GM19043 (cell line): Measurements from ENCODE around the gene STUM.
"Not testable (repeated sequence)": the region's sequence is repeated elsewhere in the genome, so short reads cannot be mapped to it uniquely, and the experiment has no call there.

Experiments used
- ATAC-seq: cut with Tn5 transposase; IDR thresholded peaks from one replicate; pipeline ENCODE4 v1.9.1; 2021; ENCODE audit warnings: low read depth; ENCODE audit not compliant: unreplicated experiment

Gene STUM

GRCh38 chr1:226602186-226603021 lies 53.8 kb downstream of the STUM start:
- no peak for ATAC-seq

DNA sequence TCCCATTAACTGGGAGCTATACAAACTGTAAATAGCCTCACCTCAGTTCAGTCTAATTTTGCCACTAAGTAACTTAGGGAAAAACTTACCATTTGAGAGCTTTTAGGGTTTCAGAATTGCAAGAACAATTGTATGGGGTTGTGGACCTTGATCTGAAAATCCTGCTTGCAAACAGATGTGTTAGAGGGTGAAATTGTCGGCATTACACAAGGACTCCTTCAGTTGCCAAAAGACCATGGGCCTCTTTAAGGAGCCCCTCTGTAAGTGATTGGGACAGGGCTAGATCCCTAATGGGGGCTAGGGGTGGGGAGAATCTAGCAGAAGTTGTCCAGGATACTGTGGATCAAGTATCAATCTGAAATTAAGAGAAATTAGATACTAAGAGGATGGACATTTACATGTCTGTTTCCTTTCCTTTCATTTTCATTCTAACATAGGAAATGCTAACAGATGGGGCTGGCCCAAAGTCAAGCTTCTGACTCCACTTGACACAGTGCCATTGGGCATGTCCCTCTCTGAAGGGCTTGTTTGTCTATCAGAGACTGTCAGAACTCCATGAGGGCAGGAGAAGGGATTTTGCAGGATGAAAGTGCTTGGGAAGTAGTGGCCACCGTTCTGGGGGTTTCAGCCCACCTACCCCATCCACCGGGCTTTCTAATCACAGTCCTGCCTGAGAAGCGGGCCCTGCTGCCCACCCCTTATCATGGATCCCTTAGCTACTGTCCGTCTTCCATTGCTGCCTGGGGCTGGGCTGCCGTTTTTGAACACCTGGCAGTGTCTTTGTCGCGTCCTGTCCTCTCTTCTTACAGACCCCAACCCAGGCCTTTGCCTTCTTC lies 54.7 kb downstream of the STUM start:
- ATAC-seq, result no peak

GRCh38 chr1:226603858-226604559 lies 55.4 kb downstream of the STUM start:
- ATAC-seq, result no peak

DNA sequence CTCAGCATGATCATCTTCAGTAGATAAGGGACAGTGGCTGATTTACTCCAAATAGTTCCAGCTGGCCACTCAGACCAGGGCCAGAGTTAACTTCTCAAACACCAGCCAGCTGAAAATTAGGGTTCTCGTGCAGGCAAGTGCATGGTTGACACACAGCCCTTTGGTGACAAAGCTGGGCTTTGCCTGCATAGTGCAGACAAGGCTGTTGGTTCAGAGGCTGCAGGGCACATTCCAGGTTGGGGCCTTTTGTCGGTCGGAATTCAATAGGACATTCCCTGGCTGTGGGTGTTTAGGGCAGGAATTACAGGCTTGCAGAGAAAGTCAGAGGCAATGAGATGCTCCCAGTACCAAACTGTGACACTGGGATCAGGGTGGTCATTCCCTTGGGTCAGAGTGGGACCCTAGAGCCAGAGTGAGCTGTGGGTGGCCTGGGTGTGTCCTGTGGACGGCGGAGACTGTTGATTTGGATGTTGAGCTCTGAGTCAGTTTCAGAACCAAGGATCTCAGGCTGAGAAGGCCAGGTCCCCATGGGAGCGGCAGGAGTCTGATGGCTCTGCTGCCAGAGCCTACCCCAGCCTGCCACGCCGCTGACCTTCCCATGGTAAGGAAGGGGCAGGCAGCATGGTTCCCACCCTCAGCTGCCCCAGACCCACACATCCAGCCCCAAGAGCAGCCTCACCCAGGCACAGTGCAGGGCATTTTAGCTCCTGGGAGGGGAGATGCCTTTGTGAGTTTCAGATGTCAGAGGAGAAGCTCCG lies 56.2 kb downstream of the STUM start:
- ATAC-seq, result no peak

- ATAC-seq, result no peak
Observed at GRCh38 chr1:226605318-226605950, 56.9 kb downstream of the STUM start.

- ATAC-seq, result no peak
Observed at GRCh38 chr1:226606311-226607267, 58.0 kb downstream of the STUM start.

DNA sequence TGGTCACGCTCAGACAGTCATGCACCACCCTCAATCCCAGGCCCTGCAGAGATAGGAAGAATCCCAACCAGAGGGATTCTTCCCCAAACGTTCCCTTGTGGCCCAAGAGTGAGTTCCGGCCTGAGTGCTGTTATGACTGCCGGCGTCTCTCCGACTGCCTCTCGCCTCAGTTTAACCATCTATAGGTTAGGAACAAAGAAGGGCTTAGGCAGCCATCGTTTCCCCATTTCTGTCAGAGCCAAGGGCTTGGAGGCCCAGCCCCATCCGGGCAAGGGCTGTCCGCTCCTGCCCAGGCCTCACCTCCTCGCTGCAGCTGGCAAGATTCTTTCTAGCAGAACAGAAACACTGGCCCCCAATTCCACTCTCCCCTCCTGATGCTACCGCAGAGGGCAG lies 58.7 kb downstream of the STUM start:
- no peak for ATAC-seq

GRCh38 chr1:226607821-226608220 lies 59.3 kb downstream of the STUM start:
- ATAC-seq, result no peak

DNA sequence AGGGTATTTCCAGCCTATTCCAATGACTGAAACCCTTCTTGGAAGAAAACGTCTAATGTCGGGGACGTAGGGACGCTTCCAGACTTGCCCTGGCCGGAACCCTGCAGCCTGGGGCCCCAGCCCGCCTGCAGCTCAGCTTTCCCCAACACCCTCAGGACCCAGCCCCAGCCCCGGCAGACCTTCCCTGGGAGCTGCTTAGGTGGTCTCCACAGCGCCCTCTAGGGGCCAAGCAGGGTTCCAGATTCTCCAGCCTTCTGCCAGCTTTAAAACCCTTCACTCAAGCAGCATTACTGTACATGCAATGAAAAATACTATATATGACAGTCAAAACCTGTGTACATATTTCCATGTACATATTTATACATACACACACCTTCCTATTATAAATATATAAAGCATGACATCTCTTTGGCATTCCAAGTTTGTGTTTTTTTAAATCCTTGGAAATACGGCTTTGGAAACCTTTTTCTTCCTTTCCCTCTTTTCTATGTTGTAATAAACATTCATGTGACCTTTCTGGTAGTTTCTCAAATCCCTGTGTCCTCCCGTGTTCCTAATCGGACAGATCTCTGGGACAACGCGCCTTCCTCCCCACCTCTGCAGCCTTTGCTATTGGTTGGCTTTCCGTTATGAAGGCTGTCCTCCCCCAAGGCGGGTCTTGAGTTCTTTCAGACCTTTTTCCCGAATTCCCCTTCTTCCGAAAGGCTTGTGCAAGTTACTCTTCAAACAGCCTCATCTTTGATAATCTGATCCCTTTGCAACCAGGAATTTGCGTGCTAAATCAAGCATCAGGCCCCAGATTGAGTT lies 60.3 kb downstream of the STUM start:
- ATAC-seq, result no peak

DNA sequence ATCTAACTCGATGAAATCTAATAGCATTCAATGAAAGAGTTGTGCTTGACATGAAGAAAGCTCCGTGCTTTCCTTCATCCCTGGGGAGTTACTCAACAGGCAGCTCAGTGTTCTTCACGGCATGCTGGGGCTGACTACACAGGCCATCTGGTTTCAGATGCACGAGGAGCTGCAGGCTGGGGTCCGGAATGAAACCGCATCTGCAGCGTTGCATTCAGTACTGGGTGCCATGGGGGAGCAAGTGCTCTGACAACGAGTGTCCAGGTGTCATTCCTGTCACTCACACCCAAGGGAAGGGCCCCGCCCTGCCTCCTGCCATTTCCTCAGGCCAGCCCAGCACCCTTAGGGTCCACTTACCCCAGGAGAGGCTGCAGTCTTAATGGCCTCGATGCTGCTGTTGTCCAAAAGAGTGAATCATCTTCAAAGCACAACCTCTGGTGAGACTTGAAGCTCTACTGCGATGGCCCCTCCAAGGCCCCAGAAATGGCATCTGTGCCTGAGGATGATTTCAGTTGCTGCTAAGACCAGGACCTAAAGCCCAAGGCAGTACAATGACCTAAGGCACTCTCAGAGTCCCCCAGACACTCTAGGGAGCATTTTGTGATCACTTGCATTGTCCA lies 61.4 kb downstream of the STUM start:
- ATAC-seq, result no peak

DNA sequence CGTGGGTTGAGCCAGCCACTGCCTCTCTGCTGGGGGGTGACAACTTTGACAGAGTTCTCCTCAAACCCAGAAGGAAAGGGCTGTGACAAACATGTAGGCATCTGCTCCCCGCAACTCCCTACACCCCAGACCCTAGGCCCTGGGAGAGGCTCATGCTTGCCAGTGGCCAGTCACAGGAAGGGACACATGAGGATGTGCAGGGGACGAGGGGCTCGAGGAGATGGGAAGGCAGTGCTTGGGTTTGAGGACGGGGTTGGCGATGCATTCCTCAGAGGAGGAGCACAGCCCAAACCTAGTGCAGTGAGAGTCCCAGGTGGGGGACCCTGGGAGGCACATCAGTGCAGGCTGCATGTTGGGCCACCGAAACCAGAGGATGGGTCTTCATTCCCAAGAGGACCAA lies 62.1 kb downstream of the STUM start:
- no peak for ATAC-seq

- ATAC-seq, result no peak
Observed at GRCh38 chr1:226611301-226611700, 62.7 kb downstream of the STUM start.

DNA sequence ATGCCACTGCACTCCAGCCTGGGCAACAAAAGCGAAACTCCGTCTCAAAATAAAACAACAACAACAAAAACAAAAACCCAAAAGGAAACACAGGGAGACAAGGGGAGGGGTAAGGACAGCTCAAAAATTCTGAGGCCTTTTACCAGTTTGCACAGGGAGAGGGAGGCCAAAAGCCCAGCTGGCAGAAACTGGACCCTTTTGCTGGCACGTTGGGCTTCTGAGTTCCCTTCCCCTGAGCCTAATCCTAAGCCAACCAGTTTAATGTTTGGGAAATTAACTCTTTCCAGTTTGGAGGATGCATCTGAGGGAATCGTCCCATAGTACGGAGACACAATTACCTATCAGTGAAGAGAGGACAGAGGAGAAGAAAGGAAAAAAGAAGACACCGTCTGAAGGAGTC lies 63.4 kb downstream of the STUM start:
- not testable (repeated sequence) for ATAC-seq

- no peak for ATAC-seq
Observed at GRCh38 chr1:226615876-226616275, 67.3 kb downstream of the STUM start.

GRCh38 chr1:226616636-226617035 lies 68.1 kb downstream of the STUM start:
- no peak for ATAC-seq

GRCh38 chr1:226617109-226617508 lies 68.5 kb downstream of the STUM start:
- no peak for ATAC-seq

GRCh38 chr1:226617719-226618118 lies 69.2 kb downstream of the STUM start:
- not testable (repeated sequence) for ATAC-seq

GRCh38 chr1:226618380-226618779 lies 69.8 kb downstream of the STUM start:
- no peak for ATAC-seq
